Neural crest cell (in vitro differentiated cells): ENCODE measurements around the gene ROBO1. TPM values are rescaled to one million over a fixed set of nuclear protein-coding genes. Genes with fewer than 3 reads are reported as not detected.
A peak's percentile ranks its signal among the peaks of the same experiment; 100 is the strongest.
"Not testable (repeated sequence)": the region's sequence is repeated elsewhere in the genome, so short reads cannot be mapped to it uniquely, and the experiment has no call there.

Experiments
- DNase-seq: peaks from one replicate; pipeline ENCODE4 v3.0.0; 2021; ENCODE audit warnings: low read depth, mixed read lengths, low spot score
- H3K27ac Mint-ChIP-seq: one replicate; pipeline ENCODE4 v1.8.0; 2021; ENCODE audit warnings: mild to moderate bottlenecking, mixed read lengths; ENCODE audit not compliant: unreplicated experiment
- H3K27me3 Mint-ChIP-seq: 2 replicates; pipeline ENCODE4 v1.8.0; 2021; ENCODE audit warnings: low read depth, mild to moderate bottlenecking, mixed read lengths
- H3K36me3 Mint-ChIP-seq: 2 replicates; pipeline ENCODE4 v1.8.0; 2021; ENCODE audit warnings: low read depth, mild to moderate bottlenecking, mixed read lengths
- H3K4me1 Mint-ChIP-seq: 2 replicates; pipeline ENCODE4 v1.8.0; 2021; ENCODE audit warnings: mixed read lengths
- H3K4me3 Mint-ChIP-seq: one replicate; pipeline ENCODE4 v1.8.0; 2021; ENCODE audit warnings: mild to moderate bottlenecking, mixed read lengths
- H3K9me3 Mint-ChIP-seq: 2 replicates; pipeline ENCODE4 v1.8.0; 2021; ENCODE audit warnings: mixed read lengths
- CTCF ChIP-seq: fragments of 200-600 bp; sonication (generic); conservative IDR thresholded peaks from 2 replicates; pipeline ENCODE4 v1.5.0; 2021; ENCODE audit warnings: antibody characterized with exemption, mild to moderate bottlenecking
- total RNA-seq: library from RNA; stranded (reverse); gene quantifications from 2 replicates; pipeline ENCODE4 v1.2.1, GENCODE V29; 2021

The ROBO1 gene
- total RNA-seq, 1 donor from 2014 or later = 88.7 TPM

GRCh38 chr3:79808515-79808914 is 40.7 kb upstream of the ROBO1 start:
- Mint-ChIP-seq H3K4me1 (no peaks in the 10 kb centered on the region), H3K9me3 (no peaks in the 10 kb centered on the region), H3K27me3 (no peaks in the 10 kb centered on the region), H3K27ac (no peak overlapping the region), H3K4me3 (no peak overlapping the region), H3K36me3 (no peaks in the 10 kb centered on the region)
- no peak for TF ChIP-seq CTCF
- no peak for DNase-seq

- H3K36me3 Mint-ChIP-seq, H3K27ac Mint-ChIP-seq, H3K27me3 Mint-ChIP-seq, H3K4me3 Mint-ChIP-seq, H3K9me3 Mint-ChIP-seq, H3K4me1 Mint-ChIP-seq, DNase-seq: not testable (repeated sequence)
These were observed 22.4 kb upstream of the ROBO1 start for GRCh38 chr3:79790177-79790576.

GRCh38 chr3:79773291-79773690 is 5.5 kb upstream of the ROBO1 start:
- no peak for DNase-seq
- H3K27me3 Mint-ChIP-seq = peaks cover 8% of the 10 kb centered on the region
- no peak for TF ChIP-seq CTCF
- H3K4me3 Mint-ChIP-seq = no peak overlapping the region
- H3K27ac Mint-ChIP-seq = no peak overlapping the region
- H3K4me1 Mint-ChIP-seq = peaks cover 5% of the 10 kb centered on the region
- H3K9me3 Mint-ChIP-seq = peaks cover 4% of the 10 kb centered on the region
- H3K36me3 Mint-ChIP-seq = no peaks in the 10 kb centered on the region

GRCh38 chr3:79769229-79769628 is 1.4 kb upstream of the ROBO1 start:
- Mint-ChIP-seq H3K4me3 (peak overlapping the region; percentile 59), H3K9me3 (no peaks in the 10 kb centered on the region), H3K27ac (no peak overlapping the region), H3K36me3 (no peaks in the 10 kb centered on the region), H3K4me1 (peaks cover 13% of the 10 kb centered on the region), H3K27me3 (peaks cover 29% of the 10 kb centered on the region)
- DNase-seq = no peak
- no peak for TF ChIP-seq CTCF

GRCh38 chr3:79767194-79767904 is 449 bp downstream of the ROBO1 start:
- peak; percentile 52 for TF ChIP-seq CTCF
- Mint-ChIP-seq H3K9me3 (no peaks in the 10 kb centered on the region), H3K36me3 (no peaks in the 10 kb centered on the region), H3K27ac (no peak overlapping the region), H3K4me1 (peaks cover 13% of the 10 kb centered on the region), H3K27me3 (peaks cover 48% of the 10 kb centered on the region), H3K4me3 (no peak overlapping the region)
- DNase-seq = peak; percentile 21

GRCh38 chr3:79766496-79767193 is 1.2 kb downstream of the ROBO1 start:
- Mint-ChIP-seq H3K4me3 (no peak overlapping the region), H3K27ac (no peak overlapping the region), H3K4me1 (peaks cover 13% of the 10 kb centered on the region), H3K27me3 (peaks cover 52% of the 10 kb centered on the region), H3K9me3 (no peaks in the 10 kb centered on the region), H3K36me3 (no peaks in the 10 kb centered on the region)
- DNase-seq = peak; percentile 19
- TF ChIP-seq CTCF = no peak
